GM21619 (cell line): ENCODE measurements around the gene NCOA5.

Source experiments
- ATAC-seq: cut with Tn5 transposase; IDR thresholded peaks from one replicate; pipeline ENCODE4 v1.9.1; 2021; ENCODE audit not compliant: unreplicated experiment

NCOA5 gene

GRCh38 chr20:46089417-46090388 is at the start of gene NCOA5:
Gene NCOA5, minus strand, starts transcription at chr20:46089962. Its CDS starts 10,538 bp downstream, at chr20:46079424.
- ATAC-seq: peak; percentile 80

DNA sequence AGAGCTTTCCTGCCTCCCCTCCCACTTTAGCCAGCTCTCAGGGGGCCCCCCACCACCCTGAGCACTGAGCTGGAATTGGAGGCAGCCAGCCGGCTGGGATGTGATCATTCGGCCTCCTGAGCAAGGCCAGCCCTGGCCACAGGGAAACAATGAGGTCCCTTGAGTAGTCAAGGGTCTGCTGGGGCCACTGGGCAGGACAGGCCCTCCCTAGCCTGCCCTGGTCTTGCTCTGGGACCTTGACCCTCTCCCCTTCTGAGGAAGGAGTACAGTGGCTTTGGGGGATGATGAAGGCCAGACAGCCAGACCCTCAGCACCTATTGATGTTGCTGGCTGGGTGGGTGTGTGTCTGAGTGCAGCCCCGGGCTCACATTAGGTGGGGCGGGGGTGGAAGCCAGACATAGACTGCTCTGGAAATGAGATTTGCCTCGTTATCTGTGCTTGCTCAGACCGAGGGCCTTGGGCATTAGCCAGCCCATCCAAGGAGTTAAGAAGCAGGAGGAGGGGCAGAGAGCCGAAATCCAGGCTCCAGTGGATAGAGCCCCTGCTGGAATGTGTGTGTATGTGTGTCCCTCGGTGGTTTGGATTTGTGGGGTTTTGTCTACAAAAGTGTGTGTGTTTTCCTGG is 49.6 kb upstream of the NCOA5 start:
- no peak for ATAC-seq

DNA sequence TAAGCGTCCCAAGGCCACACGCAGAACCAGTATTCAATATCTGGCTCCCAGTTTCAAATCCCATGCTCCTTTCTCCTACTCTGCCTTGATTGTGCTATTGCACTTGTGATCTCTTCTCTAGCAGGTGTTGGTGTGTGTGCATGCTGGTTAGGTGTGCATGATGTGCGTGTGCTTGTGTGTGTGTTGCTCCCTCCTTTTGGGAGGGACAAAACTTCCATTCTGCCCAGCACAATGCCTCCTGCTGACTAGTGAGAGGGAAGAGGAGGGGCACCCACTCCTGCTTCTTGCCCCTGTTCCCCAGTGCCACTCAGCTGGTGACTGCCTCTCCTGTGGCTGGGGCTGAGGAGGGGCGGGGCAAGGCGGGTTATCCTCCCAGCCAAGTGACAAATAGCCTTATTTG is 48.1 kb upstream of the NCOA5 start:
- ATAC-seq: no peak

DNA sequence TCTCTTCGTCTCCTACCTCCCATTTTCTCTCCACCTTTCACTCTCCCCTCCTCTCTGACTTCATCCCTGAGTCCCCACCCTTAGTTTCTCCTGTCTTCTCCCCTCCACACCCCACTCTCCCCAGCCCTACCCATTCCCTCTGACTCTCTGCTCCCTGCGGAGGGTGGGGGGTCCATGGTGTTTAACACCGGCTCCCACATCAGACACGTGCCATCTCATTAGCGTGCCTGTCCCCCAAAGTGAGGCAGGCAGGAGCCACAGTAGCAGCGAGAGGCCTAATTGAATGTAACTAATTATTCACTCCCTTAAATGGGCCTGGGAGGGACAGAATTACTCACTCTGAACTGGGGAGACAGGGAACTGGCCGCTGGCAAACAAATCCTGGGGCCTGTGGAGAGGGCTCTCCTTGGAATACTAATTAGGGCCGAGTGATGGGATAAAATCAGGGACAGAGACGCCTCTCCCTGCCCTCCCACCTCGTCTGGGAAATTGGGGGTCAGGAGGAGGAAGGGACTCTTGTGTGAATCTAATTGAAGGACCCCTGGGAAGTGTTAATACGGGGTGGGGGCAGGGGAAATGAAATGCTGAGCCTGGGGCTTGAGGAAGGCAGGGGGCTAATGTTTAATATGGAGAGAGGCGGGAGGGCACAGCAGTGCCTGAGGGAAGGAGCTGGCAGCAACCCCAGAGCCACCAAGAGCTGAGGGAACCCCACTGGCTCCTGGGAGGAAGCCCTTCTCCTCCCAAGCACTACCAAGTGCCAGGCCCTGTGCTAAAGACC is 46.3 kb upstream of the NCOA5 start:
- ATAC-seq: no peak

DNA sequence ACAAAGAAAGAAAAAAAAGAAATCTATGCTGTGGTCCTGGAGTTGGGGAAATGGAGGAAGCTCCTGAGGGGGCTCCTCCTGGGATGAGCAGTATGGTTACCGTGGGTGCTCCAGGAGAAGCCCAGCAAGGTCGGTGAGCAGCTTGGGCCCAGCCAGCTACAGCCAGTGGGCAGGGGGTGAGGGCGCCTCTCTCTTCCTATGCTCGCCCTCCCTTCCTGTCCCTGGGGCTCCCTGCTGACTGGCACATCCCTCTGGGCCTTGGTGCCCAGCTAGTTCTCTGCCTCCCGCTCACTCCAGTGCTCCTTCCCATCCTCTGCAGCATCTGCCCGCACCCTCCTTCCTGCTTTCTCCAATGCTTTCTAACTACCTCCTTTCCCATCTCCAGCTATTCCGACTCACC is 45.0 kb upstream of the NCOA5 start:
- no peak for ATAC-seq

- ATAC-seq: no peak
Observed at GRCh38 chr20:46133886-46134654, 44.3 kb upstream of the NCOA5 start.

DNA sequence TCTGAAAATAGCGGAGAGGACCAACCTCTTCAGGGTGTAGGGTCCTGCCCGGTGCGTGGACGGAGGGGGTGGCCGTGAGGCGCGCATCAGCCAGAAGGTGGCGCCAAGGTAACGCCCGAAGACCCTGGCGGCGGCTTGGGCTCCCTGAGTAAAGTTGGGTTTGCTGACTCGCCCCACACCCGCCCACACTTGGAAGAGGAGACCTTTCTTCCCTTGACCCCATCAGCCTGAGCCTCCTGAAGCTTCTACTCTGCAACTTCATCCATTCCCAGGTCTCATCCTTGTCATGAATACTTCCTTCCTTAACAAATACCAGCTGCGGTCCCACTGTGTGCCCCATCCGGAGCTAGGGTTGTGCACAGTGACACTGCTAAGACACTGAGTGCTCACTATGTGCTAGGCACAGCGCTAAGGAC is 43.0 kb upstream of the NCOA5 start:
- ATAC-seq: no peak

DNA sequence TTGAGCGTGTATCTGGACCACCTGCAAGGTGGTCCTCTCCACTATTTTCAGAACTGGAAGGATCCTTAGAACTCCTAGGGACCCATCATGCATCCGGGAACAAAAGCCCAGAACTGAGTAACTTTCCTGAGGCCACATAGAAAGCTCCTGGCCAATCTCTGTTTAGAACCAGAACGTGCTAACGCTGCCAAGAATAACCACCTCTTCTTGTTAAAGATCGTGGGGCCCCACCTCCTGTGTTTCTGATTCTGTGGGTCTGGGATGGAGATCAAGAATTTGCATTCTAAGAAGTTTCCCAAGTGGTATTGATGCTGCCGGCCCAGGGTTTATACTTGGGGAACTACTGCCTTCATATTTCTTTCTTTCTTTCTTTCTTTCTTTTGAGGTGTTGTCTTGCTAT is 41.6 kb upstream of the NCOA5 start:
- no peak for ATAC-seq

GRCh38 chr20:46130534-46130933 is 40.8 kb upstream of the NCOA5 start:
- ATAC-seq: no peak

GRCh38 chr20:46129955-46130481 is 40.3 kb upstream of the NCOA5 start:
- ATAC-seq: no peak

DNA sequence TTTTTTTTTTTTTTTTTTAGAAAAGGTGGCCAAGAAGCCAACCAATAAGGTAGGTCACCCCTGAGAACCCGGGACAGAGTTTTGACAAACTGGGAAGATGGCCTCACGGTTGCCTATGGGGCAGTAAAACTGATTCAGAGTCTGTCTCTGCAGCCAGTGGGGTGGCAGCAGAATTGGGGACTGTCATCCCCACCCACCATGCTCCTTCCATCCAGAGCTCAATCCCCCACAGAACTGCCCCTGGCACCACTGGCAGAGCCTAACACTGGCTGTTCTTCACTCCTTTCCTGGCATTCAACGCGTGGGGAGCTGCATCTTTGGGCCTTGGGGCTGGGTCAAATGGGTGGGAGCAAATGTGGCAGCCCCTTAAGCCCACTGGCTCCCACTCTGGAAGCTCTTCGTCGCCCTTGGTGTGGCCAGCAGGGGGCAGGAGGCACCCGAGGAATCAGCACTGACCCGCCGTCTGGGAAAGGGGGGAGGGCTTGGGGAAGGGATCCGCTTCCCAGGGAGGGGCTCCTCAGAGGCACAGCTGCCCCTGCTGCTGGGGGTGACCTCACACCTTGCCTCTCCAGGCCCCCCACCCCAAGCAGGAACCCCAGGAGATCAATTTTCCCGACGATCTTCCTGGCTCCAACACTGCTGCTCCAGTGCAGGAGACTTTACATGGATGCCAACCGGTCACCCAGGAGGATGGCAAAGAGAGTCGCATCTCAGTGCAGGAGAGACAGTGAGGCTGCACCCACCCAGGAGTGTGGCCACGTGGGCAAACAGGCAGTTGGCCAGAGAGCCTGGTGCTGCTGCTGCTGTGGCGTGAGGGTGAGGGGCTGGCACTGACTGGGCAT is 38.8 kb upstream of the NCOA5 start:
- ATAC-seq: no peak

- ATAC-seq: no peak
Observed at GRCh38 chr20:46127396-46128010, 37.7 kb upstream of the NCOA5 start.

- no peak for ATAC-seq
Observed at GRCh38 chr20:46126440-46127056, 36.8 kb upstream of the NCOA5 start.

- ATAC-seq: no peak
Observed at GRCh38 chr20:46123482-46124245, 33.9 kb upstream of the NCOA5 start.

DNA sequence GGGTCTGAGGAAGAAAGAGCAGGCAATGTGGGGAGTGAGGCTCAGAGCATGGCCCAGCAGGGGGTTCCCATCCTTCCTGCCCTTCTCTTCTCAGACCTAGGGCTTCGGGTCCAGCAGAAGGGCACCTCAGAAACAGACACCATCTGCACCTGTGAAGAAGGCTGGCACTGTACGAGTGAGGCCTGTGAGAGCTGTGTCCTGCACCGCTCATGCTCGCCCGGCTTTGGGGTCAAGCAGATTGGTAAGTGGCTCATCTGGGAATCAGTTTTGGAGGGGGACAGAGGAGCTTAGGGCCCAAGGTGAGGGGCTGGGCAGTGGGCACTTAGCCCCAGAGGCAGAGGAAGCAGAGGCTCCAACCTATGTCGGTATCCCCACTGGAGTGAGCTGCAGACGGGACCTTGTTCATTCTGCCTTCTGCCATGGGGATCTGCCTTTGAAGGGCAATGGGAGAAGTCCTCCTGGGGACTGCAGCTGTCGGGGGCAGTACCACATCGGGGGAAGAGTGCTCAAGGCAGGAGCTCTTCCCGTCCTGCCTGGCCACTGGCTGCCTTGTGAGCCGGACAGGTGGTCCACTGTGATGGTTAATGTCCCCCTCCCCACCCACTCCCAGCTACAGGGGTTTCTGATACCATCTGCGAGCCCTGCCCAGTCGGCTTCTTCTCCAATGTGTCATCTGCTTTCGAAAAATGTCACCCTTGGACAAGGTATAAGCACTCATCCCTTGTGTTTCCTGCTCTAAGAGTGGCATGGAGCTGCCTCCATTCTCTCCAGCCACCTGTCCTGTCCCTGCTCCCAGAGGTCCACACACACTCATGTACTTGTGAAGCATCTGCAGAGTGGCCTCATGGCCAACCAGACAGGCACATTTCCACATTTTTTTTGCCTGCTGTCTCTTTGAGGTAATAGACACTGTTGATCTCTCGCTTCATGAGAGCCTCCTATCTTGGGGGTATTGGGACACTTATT is 33.0 kb upstream of the NCOA5 start:
- no peak for ATAC-seq

DNA sequence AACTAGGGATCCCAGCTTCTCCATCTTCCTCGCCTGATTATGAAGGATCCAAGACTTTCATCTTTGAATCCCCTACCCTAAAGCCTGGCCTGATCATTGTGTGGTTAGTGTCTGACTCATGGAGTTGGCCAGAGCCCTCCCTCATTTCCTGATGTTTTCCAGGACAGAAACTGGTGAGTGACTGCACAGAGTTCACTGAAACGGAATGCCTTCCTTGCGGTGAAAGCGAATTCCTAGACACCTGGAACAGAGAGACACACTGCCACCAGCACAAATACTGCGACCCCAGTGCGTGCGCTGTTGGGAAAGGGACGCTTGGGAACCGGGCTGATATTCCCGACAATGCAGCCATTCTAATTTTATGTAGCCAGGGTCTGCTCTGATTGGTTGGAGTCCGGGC is 32.3 kb upstream of the NCOA5 start:
- no peak for ATAC-seq
